ENCODE measurements around the gene TMEM115.

TMEM115 gene

GRCh38 chr3:50352781-50353180 is 6.5 kb downstream of the TMEM115 start:
- no peak for DNase-seq

- DNase-seq, result no peak
These were observed 8.0 kb downstream of the TMEM115 start for GRCh38 chr3:50351323-50351697.

- peak; percentile 66 to 99 (median 97) for DNase-seq
These were observed 8.6 kb downstream of the TMEM115 start, which contains the start of the genes CYB561D2 and NPRL2 for GRCh38 chr3:50350527-50351322. CYB561D2 (plus strand) TSS chr3:50350862; CDS start chr3:50351434, 572 bp downstream. NPRL2 (minus strand) TSS chr3:50350775; CDS start chr3:50350652, 123 bp downstream.

GRCh38 chr3:50350213-50350526 is 9.2 kb downstream of the TMEM115 start:
- DNase-seq, result no peak

- DNase-seq, result peak in 10 of 14 donors; percentile 12 to 68 (median 21)
These were observed 12.0 kb downstream of the TMEM115 start for GRCh38 chr3:50347187-50347813.

DNA sequence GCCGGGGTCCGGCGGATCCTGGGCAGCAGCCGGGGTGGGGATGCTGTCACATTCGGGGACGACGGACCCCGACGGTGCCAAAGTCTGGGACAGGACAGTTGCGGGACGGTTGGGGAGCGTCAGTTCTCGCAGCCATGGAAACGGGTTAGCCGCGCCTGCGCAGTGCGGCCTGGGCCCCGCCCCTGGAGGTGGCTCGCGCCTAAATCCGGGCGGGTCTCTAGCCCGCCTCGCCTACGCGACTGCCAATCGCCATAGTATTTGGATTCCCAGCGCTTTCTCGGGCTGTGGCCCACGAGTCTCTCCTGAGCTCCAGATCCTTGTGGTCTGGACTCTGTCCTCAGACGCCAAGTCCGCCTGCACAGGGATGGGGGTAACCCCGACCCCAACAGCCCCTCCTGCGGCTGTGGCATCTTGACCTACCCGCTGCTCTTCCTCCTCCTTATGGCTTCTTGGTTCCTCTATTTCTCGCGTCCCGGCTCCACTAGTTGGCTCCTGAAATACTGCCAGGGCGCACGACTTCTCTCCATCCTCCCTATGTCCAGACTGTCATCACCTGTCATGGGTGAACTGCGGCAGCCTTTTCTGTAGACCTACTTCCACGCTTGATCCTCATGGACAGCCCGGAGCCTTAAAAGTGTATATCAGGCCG is 13.6 kb downstream of the TMEM115 start, which contains the start of gene ZMYND10:
TSS of gene ZMYND10 (minus strand) at position 147 of the 649 bp plus-strand sequence. CDS start 153 bp downstream, outside the sequence.
- DNase-seq, result peak in 2 of 14 donors; percentile 10 to 40

DNA sequence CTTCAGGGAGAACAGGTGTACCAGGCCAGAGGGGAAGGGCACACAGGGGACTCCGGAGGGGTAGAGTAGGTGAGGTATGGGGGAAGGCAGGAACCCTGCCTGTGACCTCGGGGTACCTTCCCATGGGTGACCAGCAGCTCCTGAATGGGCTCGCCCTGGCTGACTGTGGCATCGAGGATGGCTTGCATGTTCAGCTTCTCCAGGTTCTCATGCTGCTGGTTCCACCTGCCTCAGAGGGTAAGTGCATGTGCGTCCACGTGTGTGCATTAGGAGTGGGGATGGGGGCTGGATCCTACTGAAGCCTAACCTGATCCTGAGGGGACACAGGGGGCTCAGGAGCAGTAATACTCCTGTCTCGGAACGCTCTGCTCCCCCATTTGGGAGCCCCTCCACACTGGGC is 14.3 kb downstream of the TMEM115 start:
- DNase-seq, result no peak

- no peak for DNase-seq
These were observed 16.3 kb downstream of the TMEM115 start for GRCh38 chr3:50342813-50343633.

GRCh38 chr3:50341996-50342650 is 17.2 kb downstream of the TMEM115 start:
- DNase-seq, result no peak

GRCh38 chr3:50341537-50341936 is 17.8 kb downstream of the TMEM115 start:
- DNase-seq, result no peak

- DNase-seq, result peak in 4 of 14 donors; percentile 32 to 38 (median 36)
These were observed 18.6 kb downstream of the TMEM115 start, which contains the start of gene RASSF1 for GRCh38 chr3:50340448-50341329. RASSF1 (minus strand) TSS chr3:50340836; CDS start chr3:50340805, 31 bp downstream.

- DNase-seq, result no peak
These were observed 19.2 kb downstream of the TMEM115 start for GRCh38 chr3:50340147-50340447.

- DNase-seq, result no peak
These were observed 19.7 kb downstream of the TMEM115 start for GRCh38 chr3:50339485-50340146.

GRCh38 chr3:50338965-50339364 is 20.4 kb downstream of the TMEM115 start:
- DNase-seq, result no peak

DNA sequence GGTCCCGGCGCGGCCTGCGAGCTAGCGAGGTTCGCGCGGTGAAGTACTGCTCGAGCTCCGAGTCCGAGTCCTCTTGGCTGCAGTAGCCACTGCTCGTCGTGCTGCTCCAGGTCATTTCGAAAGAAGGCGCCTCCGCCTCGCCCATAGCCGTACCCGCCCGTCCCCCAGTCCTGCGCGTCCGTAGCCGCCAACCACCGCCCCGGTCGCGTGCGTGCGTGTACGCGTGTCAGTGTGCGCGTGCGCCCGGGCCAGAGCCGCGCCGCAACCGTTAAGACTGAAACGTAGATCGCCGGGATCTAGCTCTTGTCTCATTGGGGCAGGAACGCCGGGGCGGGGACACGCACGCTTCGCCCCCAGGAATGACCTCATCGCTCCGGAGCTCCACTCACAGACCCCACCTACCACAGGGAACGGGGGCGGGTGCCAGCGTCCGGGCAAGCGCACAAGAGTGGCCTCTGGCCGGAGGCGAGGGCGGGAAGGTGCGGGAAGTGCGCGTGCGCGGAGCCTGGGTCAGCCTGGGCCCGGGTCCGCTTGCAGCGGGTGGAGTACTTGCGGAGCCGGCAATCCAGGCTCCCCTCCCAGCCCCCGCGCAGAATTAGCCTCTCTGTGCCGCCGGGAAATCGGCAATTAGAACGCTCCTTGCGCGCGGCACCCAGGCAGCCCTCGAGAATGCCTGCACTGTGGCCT is 22.0 kb downstream of the TMEM115 start:
- DNase-seq, result peak; percentile 82 to 99 (median 96)

- peak in 3 of 14 donors; percentile 52 to 53 (median 53) for DNase-seq
These were observed 22.7 kb downstream of the TMEM115 start for GRCh38 chr3:50336452-50337174.

- no peak for DNase-seq
These were observed 24.8 kb downstream of the TMEM115 start for GRCh38 chr3:50334339-50335075.

- no peak for DNase-seq
These were observed 25.5 kb downstream of the TMEM115 start for GRCh38 chr3:50333744-50334328.
